ENCODE results near the gene RABGAP1.

DNA sequence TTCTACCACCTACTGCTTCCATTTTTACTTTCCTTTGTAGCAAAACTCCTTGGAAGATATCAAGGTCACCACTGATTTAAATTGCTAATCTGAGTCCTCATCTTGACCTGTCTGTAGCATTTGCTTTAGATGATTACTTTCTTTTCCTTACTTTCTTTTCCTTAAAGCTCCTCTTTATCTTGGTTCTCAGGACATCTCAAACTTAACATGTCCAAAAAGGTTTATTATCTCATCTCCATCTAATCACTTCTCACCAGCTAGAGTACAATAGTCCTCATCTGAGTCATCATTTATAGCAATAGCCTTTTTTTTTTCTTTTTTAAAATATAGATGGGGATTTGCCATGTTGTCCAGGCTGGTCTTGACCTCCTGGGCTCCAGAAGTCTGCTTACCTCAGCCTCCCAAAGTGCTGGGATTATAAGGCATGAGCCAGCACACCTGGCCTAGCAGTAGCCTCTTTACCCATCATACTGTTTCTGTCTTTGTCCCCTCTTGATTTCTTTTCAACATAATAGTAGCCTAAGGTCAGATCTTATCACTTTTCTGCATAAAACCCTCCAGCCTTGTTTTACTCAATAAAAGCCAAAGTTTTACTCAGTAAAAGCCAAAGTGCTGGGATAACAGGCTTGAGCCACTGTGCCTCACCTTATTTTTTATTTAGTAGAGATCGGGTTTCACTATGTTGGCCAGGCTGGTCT lies 59.7 kb downstream of the RABGAP1 start:
- TF ChIP-seq, protein P1, sequence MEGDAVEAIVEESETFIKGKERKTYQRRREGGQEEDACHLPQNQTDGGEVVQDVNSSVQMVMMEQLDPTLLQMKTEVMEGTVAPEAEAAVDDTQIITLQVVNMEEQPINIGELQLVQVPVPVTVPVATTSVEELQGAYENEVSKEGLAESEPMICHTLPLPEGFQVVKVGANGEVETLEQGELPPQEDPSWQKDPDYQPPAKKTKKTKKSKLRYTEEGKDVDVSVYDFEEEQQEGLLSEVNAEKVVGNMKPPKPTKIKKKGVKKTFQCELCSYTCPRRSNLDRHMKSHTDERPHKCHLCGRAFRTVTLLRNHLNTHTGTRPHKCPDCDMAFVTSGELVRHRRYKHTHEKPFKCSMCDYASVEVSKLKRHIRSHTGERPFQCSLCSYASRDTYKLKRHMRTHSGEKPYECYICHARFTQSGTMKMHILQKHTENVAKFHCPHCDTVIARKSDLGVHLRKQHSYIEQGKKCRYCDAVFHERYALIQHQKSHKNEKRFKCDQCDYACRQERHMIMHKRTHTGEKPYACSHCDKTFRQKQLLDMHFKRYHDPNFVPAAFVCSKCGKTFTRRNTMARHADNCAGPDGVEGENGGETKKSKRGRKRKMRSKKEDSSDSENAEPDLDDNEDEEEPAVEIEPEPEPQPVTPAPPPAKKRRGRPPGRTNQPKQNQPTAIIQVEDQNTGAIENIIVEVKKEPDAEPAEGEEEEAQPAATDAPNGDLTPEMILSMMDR (IDR thresholded peaks at IDR 0.05; ENCODE audit: low read length), result no peak
- no peak for TF ChIP-seq EZH2 (optimal IDR thresholded peaks at IDR 0.05; ENCODE audit: low read depth, low read length)
- no peak for TF ChIP-seq EZH2phosphoT487 (IDR thresholded peaks at IDR 0.05; ENCODE audit: low read length)
